A549 (cell line): ENCODE measurements around the gene PDCD10. TPM values are rescaled to one million over a fixed set of nuclear protein-coding genes. Genes with fewer than 3 reads are reported as not detected.

Experiments used
- ATAC-seq, 2 experiments: fragments of 200-7000 bp in 1 of 2; fragments of >200 bp in 1 of 2; cut with Nextera tagmentation in 1 of 2; cut with Tn5 transposase in 1 of 2; 3 replicates each; pipeline versions ENCODE4 v1.8.0 to v1.9.1; 2018 to 2020; ENCODE audit warnings: mild to moderate bottlenecking in 1 of 2, moderate library complexity in 1 of 2
- CTCF ChIA-PET: fragments of 300-600 bp; sonication (Branson Sonifier 250); formaldehyde crosslinking; extraction: SDS; loops from one replicate; lab custom pipeline; 2021; ENCODE audit warnings: antibody characterized with exemption, inconsistent platforms; lab: Yijun Ruan, JAX
- POLR2A ChIA-PET: fragments of 350-600 bp; formaldehyde crosslinking; extraction: SDS; loops from one replicate; lab custom pipeline; 2021; ENCODE audit warnings: antibody characterized with exemption, inconsistent platforms; lab: Yijun Ruan, JAX
- DNase-seq, 2 experiments: peaks; one replicate each; pipeline versions ENCODE4 v3.0.0 to v3.0.0-alpha.2; 2011 to 2016; ENCODE audit warnings: low read depth in 1 of 2, low spot score in 1 of 2
- FAIRE-seq: peaks from 2 replicates; lab custom pipeline; 2011; peaks lifted over from hg19 to GRCh38; lab: Jason Lieb, UNC
- H3K27ac ChIP-seq, 2 experiments: fragments of >200 bp; sonication (Bioruptor Twin); formaldehyde crosslinking; 3 replicates each; pipeline ENCODE4 v1.5.1; 2016 to 2017
- H3K4me1 ChIP-seq: fragments of >200 bp; sonication (Bioruptor Twin); formaldehyde crosslinking; 3 replicates; pipeline ENCODE4 v1.6.1; 2016
- H3K4me2 ChIP-seq: fragments of >200 bp; sonication (Bioruptor Twin); formaldehyde crosslinking; 3 replicates; pipeline ENCODE4 v1.6.1; 2016
- H3K4me3 ChIP-seq: fragments of >200 bp; sonication (Bioruptor Twin); formaldehyde crosslinking; 3 replicates; pipeline ENCODE4 v1.5.1; 2016
- H3K9me3 ChIP-seq: fragments of >200 bp; sonication (Bioruptor Twin); formaldehyde crosslinking; 3 replicates; pipeline ENCODE4 v1.6.1; 2016
- BCL3 ChIP-seq: fragments of >200 bp; sonication (Bioruptor Twin); formaldehyde crosslinking; IDR thresholded peaks from 3 replicates; pipeline ENCODE4 v1.6.1; 2016
- CBX2 ChIP-seq: fragments of 200-600 bp; sonication (generic); IDR thresholded peaks from 2 replicates; pipeline ENCODE4 v1.6.1; 2016; ENCODE audit warnings: low read depth, mild to moderate bottlenecking, borderline replicate concordance
- CEBPB ChIP-seq, 2 experiments: fragments of >200 bp in 1 of 2; sonication (Bioruptor Twin) in 1 of 2; formaldehyde crosslinking in 1 of 2; IDR thresholded peaks; 2 replicates each; pipeline ENCODE4 v1.6.1; 2012 to 2016
- CHD2 ChIP-seq: fragments of 150-350 bp; IDR thresholded peaks from 2 replicates; pipeline ENCODE4 v1.6.1; 2014; ENCODE audit warnings: low read length; ENCODE audit not compliant: partially characterized antibody
- EHF ChIP-seq: fragments of 250-450 bp; sonication (Bioruptor Pico); IDR thresholded peaks from 2 replicates; pipeline ENCODE4 v1.5.0; 2020; ENCODE audit warnings: mild to moderate bottlenecking
- ELK1 ChIP-seq: fragments of 150-350 bp; IDR thresholded peaks from 2 replicates; pipeline ENCODE4 v1.6.1; 2014; ENCODE audit warnings: low read depth, mild to moderate bottlenecking, low read length
- ESRRA ChIP-seq: fragments of 150-350 bp; IDR thresholded peaks from 2 replicates; pipeline ENCODE4 v1.6.1; 2014; ENCODE audit warnings: mild to moderate bottlenecking, low read length, borderline replicate concordance
- FOXS1 ChIP-seq: fragments of 250-450 bp; sonication (Bioruptor Pico); IDR thresholded peaks from 2 replicates; pipeline ENCODE4 v1.5.0; 2020; ENCODE audit warnings: mild to moderate bottlenecking, moderate library complexity
- GATA3 ChIP-seq: IDR thresholded peaks from 2 replicates; pipeline ENCODE4 v1.6.1; 2012; ENCODE audit warnings: borderline replicate concordance
- HES2 ChIP-seq: fragments of >200 bp; sonication (Bioruptor Twin); formaldehyde crosslinking; IDR thresholded peaks from 2 replicates; pipeline ENCODE4 v1.6.1; 2016
- HEYL ChIP-seq: fragments of 250-450 bp; sonication (Bioruptor Pico); IDR thresholded peaks from 2 replicates; pipeline ENCODE4 v1.8.0; 2021; ENCODE audit warnings: mild to moderate bottlenecking, moderate library complexity
- HMGXB4 ChIP-seq: fragments of 250-450 bp; sonication (Bioruptor Pico); IDR thresholded peaks from 2 replicates; pipeline ENCODE4 v1.5.0; 2021; ENCODE audit warnings: mild to moderate bottlenecking, moderate library complexity, borderline replicate concordance
- HOXA7 ChIP-seq: fragments of 250-450 bp; sonication (Bioruptor Pico); IDR thresholded peaks from 2 replicates; pipeline ENCODE4 v1.5.0; 2020; ENCODE audit warnings: mild to moderate bottlenecking, moderate library complexity
- JUNB ChIP-seq: fragments of >200 bp; sonication (Bioruptor Twin); formaldehyde crosslinking; IDR thresholded peaks from 2 replicates; pipeline ENCODE4 v1.6.1; 2016
- MAZ ChIP-seq: fragments of 150-350 bp; IDR thresholded peaks from 2 replicates; pipeline ENCODE4 v1.6.1; 2014; ENCODE audit warnings: antibody characterized with exemption, low read depth, low read length, borderline replicate concordance
- NFE2L2 ChIP-seq: fragments of 150-350 bp; conservative IDR thresholded peaks from 2 replicates; pipeline ENCODE4 v1.6.1; 2014; ENCODE audit warnings: low read length
- POLR2A ChIP-seq: IDR thresholded peaks from 2 replicates; pipeline ENCODE4 v1.6.1; 2012; ENCODE audit warnings: mild to moderate bottlenecking, low read length
- POLR2AphosphoS2 ChIP-seq: conservative IDR thresholded peaks from 2 replicates; pipeline ENCODE4 v1.6.1; 2012; ENCODE audit warnings: low read length, improper control_type of control experiment, inconsistent platforms
- RARB ChIP-seq: fragments of 250-450 bp; sonication (Bioruptor Pico); IDR thresholded peaks from 2 replicates; pipeline ENCODE4 v1.8.0; 2021; ENCODE audit warnings: mild to moderate bottlenecking, moderate library complexity
- RFX5 ChIP-seq: fragments of 450-650 bp; IDR thresholded peaks from 2 replicates; pipeline ENCODE4 v1.7.1; 2014; ENCODE audit warnings: antibody characterized with exemption, mild to moderate bottlenecking, moderate library complexity
- RNF2 ChIP-seq: fragments of 200-600 bp; sonication (generic); IDR thresholded peaks from 2 replicates; pipeline ENCODE4 v1.6.1; 2016; ENCODE audit warnings: low read depth, mild to moderate bottlenecking, antibody characterized with exemption, moderate library complexity, borderline replicate concordance
- TP53 ChIP-seq: fragments of 250-450 bp; sonication (Bioruptor Pico); IDR thresholded peaks from 2 replicates; pipeline ENCODE4 v1.5.0; 2021; ENCODE audit warnings: mild to moderate bottlenecking, moderate library complexity
- ZFP36 ChIP-seq: fragments of 450-650 bp; IDR thresholded peaks from 2 replicates; pipeline ENCODE4 v1.6.1; 2014; ENCODE audit warnings: borderline replicate concordance; ENCODE audit not compliant: partially characterized antibody
- ZSCAN20 ChIP-seq: fragments of 250-450 bp; sonication (Bioruptor Pico); IDR thresholded peaks from 2 replicates; pipeline ENCODE4 v1.8.0; 2022; ENCODE audit warnings: mild to moderate bottlenecking, moderate library complexity
- WGBS: methylation state at CpG from one replicate; pipeline ENCODE4 v1.1.6; 2017; ENCODE audit errors: missing lambda C conversion rate; 5-methylcytosine and 5-hydroxymethylcytosine counted together
- polyA plus RNA-seq, 4 experiments: library from polyadenylated mRNA; depleted of rRNA in 3 of 4; stranded (reverse); fragments of >200 nt; fragmentation: RNase III in 1 of 4; extraction: RNeasy Plus Mini Kit Qiagen cat#74134 plus additional on column Dnase treatment in 1 of 4; gene quantifications; 2 replicates in 3 of 4; 3 replicates in 1 of 4; pipeline ENCODE4 v1.2.3, GENCODE V29; 2011 to 2017
- TF ChIP-seq, protein P1 (sequence below): IDR thresholded peaks from 2 replicates; pipeline ENCODE4 v1.6.1; 2012

The PDCD10 gene
- polyA plus RNA-seq, 2 of the 4 experiments (the other 2 are of a cell fraction): 53.7 to 100 TPM

DNA sequence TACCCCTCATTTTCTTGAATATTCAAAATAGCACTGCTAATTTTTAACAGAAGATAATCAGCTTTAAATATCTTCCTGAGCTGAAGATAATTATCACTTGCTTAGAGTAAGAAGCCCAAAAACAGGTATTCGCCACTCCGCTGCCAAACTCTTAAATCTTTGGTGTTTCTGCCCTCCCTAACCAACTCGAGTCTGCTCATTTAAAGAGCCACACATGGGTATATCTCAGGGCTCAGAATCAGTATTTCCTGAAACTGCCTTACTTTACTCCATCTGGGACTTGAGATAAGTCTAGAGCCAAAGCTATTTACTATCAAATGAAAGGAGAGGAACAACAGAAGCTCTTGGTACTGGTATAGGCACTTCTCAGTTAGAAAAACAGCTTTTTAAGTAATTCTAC lies 10.8 kb downstream of the PDCD10 start:
- Histone ChIP-seq H3K4me1 (peaks cover 21% of the 10 kb centered on the region), H3K4me2 (no peak overlapping the region), H3K27ac (no peak overlapping the region), H3K9me3 (no peaks in the 10 kb centered on the region), H3K4me3 (no peak overlapping the region)
- WGBS: 86% methylated on average over 3 of the region's 3 CpGs
- TF ChIP-seq CEBPB (IDR thresholded peaks at IDR 0.05): no peak
- TF ChIP-seq ELK1: no peak
- no peak for TF ChIP-seq POLR2A
- no peak for TF ChIP-seq RARB
- TF ChIP-seq ZSCAN20 (CRISPR knock-in tag): no peak
- TF ChIP-seq MAZ: no peak
- no peak for TF ChIP-seq RNF2
- TF ChIP-seq, protein P1, sequence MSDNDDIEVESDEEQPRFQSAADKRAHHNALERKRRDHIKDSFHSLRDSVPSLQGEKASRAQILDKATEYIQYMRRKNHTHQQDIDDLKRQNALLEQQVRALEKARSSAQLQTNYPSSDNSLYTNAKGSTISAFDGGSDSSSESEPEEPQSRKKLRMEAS: no peak
- TF ChIP-seq ESRRA: no peak
- FAIRE-seq (no peak), ATAC-seq (no peak), DNase-seq (no peak)
- CTCF ChIA-PET: interaction anchor here (0.7 kb wide), 1 partner anchor 155 kb away, joined by 3 read pairs; no protein-coding TSS in a partner anchor
- POLR2A ChIA-PET: no interaction called here

GRCh38 chr3:167723025-167723512 lies 11.6 kb downstream of the PDCD10 start:
- TF ChIP-seq, protein P1: no peak
- no peak for TF ChIP-seq ZFP36
- TF ChIP-seq NFE2L2: no peak
- TF ChIP-seq GATA3: no peak
- TF ChIP-seq CBX2: no peak
- TF ChIP-seq HEYL (CRISPR knock-in tag): no peak
- TF ChIP-seq HMGXB4 (CRISPR knock-in tag): no peak
- DNase-seq: no peak

DNA sequence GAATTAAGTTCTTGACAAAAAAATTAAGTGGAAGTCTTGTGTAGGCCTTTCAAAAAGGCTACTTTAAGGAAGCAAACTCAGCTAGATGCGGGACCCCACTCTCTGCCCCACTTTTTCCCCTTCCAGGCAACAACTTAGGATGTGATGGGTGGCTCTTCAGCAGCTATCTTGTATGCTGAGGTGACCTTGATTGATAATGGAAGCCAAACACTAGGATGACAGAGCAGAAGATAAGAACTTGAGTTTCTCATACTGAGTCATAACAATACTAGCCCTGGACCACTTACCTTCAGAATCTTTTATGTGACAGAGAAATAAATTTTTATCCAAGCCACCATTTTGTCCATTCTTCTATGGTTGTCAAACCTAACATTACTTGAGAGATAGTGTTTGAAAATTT lies 16.1 kb downstream of the PDCD10 start:
- TF ChIP-seq HES2: no peak
- no peak for TF ChIP-seq EHF (CRISPR knock-in tag)
- TF ChIP-seq TP53 (CRISPR knock-in tag): no peak
- TF ChIP-seq, protein P1: no peak
- TF ChIP-seq HMGXB4 (CRISPR knock-in tag): no peak
- TF ChIP-seq HOXA7 (CRISPR knock-in tag): no peak
- TF ChIP-seq RNF2: no peak
- no peak for TF ChIP-seq JUNB
- no peak for TF ChIP-seq CHD2
- TF ChIP-seq POLR2AphosphoS2: no peak
- no peak for TF ChIP-seq FOXS1 (CRISPR knock-in tag)
- TF ChIP-seq ELK1: no peak
- no peak for TF ChIP-seq BCL3
- TF ChIP-seq RFX5: no peak
- H3K9me3 ChIP-seq: no peaks in the 10 kb centered on the region
- CTCF ChIA-PET: no interaction called here
- DNase-seq (no peak), ATAC-seq (no peak), FAIRE-seq (no peak)
- no peak overlapping the region for H3K4me2 ChIP-seq
- H3K27ac ChIP-seq: no peak overlapping the region
- no peak overlapping the region for H3K4me3 ChIP-seq
- 100% methylated on average over 1 of the region's 1 CpG for WGBS
- POLR2A ChIA-PET: no interaction called here
- peaks cover 7% of the 10 kb centered on the region; the same call in 2 of the 3 replicates for H3K4me1 ChIP-seq

More at GRCh38 chr3:167723025-167723512, 11.6 kb downstream of the PDCD10 start:
- FAIRE-seq (no peak), ATAC-seq (no peak)
- Histone ChIP-seq H3K4me1 (peaks cover 13% of the 10 kb centered on the region), H3K4me2 (no peak overlapping the region), H3K9me3 (no peaks in the 10 kb centered on the region), H3K27ac (no peak overlapping the region), H3K4me3 (no peak overlapping the region)
- WGBS: 94% methylated on average over 4 of the region's 4 CpGs
- CTCF ChIA-PET: no interaction called here
- POLR2A ChIA-PET: no interaction called here
